SW480 (cell line): ENCODE results near the gene CNNM1.

Experiments
- DNase-seq: peaks from one replicate; pipeline ENCODE4 v3.0.0-alpha.2; 2016; ENCODE audit warnings: low spot score

Gene CNNM1

DNA sequence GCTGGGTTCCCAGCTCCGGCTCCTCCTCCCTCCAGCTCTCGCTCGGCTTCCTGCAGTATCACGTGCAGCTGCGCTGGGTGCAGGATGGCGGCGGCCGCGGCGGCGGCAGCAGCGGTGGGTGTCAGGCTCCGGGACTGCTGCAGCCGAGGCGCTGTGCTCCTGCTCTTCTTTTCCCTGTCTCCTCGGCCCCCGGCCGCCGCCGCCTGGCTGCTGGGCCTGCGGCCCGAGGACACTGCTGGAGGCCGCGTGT is at the start of gene CNNM1:
Gene CNNM1, plus strand, starts transcription at position 53 of the 250 bp plus-strand sequence. Its CDS starts 32 bp downstream, at position 85.
- DNase-seq: no peak

- no peak for DNase-seq
Measured at GRCh38 chr10:99279626-99280111, 49.5 kb upstream of the CNNM1 start.

DNA sequence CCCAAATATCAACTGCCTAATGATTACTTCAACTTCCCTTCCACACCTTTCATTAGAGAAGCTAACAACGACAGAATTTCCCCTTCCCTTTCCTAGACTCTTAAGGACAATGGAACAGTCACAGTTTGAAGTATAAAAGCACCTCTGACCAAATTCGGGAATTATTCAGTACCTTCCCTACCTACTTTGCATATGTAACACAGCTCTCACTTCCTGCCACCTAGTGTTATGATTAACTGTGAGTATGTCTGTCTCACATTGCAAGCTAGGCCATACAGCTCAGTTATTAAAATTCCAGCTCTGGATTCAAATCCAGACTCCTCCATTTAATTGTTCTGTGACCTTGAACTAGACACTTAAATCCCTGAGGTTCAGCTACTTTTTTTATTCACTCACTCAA is 48.7 kb upstream of the CNNM1 start:
- no peak for DNase-seq

DNA sequence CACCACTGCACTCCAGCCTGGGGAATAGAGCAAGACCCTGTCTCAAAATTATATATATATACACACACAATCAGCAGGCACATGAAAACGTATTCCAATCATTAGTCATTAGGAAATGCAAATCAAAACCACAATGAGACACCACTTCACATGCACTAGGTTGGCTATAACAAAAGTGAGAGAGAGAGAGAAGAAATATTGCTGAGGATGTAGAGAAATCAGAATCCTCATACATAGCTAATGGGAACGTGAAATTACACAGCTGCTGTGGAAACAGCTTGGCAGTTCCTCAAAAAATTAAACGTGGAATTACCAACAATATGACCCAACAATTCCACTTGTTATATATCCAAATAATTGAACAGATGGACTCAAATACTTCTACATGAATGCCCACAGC is 43.3 kb upstream of the CNNM1 start:
- no peak for DNase-seq

- DNase-seq: no peak
Measured at GRCh38 chr10:99290306-99290705, 38.9 kb upstream of the CNNM1 start.

GRCh38 chr10:99292159-99292558 is 37.0 kb upstream of the CNNM1 start:
- DNase-seq: no peak

GRCh38 chr10:99296605-99297004 is 32.6 kb upstream of the CNNM1 start:
- DNase-seq: no peak

DNA sequence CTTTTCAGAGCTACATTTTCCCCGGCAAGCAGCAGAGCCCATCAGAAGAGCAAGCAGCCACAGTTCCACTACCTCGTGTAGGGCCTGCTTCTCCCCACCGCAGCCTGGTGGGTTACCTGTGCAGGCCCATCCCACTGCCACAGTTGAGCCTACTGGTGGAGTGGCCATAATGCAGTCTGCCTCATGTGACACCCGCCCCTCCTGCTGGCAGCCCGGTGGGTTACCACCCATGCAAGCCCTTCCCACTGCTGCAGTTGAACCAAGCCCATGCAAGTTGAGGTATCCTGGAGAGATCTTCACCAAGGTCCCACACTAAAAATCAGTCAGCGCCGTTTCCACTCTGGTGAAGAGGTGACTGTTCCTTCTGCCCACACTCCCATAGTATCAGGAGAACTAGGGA is 32.1 kb upstream of the CNNM1 start:
- DNase-seq: no peak

- DNase-seq: no peak
Measured at GRCh38 chr10:99303899-99304861, 25.0 kb upstream of the CNNM1 start.

GRCh38 chr10:99304862-99305229 is 24.3 kb upstream of the CNNM1 start:
- DNase-seq: no peak

- no peak for DNase-seq
Measured at GRCh38 chr10:99312501-99312900, 16.7 kb upstream of the CNNM1 start.

GRCh38 chr10:99315853-99316252 is 13.3 kb upstream of the CNNM1 start:
- no peak for DNase-seq

DNA sequence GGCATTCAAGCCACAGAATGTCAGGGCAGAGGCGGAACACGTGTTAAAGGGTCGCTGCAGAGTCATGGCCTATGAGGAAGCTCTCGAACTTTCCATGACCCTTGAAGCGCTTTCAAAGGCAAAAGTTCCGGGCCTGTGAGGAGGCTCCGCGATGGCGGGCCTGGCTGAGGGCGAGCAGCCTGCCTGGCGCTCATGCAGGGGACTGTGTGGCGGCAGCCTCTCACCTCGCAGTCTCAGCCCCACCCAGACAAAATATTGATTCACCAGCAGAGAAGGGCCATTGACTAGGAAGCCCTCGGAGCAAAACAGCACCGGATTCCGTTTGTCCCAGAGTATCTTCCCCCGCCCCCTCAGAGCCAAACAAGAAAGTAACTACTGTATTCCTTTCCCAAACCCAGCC is 12.8 kb upstream of the CNNM1 start:
- DNase-seq: no peak

GRCh38 chr10:99318048-99318447 is 11.1 kb upstream of the CNNM1 start:
- no peak for DNase-seq

DNA sequence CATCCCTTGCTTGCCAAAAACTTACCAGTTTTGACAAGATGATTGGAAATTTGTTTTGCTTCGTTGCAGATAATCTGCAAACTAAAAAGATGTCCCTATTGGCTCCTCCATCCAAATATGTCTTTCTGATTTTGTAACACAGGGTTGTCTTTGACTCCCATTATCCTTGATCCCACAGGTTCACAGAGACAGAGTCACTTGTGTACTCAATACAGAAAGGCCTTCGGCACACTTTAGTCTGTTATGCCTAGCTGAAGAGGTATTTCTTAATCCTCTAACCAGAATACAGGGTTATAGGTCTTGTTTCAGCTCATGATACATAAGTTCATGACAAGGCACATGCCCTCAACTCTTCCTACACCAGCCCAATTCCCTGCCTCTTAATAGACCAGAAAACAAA is 10.7 kb upstream of the CNNM1 start:
- DNase-seq: no peak

DNA sequence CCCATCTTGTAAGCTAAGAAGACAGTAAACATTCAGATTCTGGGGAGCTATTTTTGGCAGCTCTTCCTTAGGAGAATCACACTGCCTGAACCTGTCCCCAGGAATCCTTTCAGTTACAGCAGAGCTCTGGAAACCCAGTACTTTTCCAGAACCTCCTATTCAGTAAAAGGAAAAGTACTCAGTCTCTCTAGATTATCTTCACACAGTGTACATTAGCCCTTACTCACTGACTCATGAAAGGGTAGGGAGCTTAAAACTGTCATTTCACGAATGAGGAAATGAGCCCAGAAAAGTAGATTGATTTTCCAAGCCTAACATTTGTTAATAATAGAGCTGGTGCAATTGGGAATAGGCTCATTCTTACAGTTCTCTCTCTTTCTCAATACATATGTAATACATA is 3.9 kb upstream of the CNNM1 start:
- DNase-seq: no peak

DNA sequence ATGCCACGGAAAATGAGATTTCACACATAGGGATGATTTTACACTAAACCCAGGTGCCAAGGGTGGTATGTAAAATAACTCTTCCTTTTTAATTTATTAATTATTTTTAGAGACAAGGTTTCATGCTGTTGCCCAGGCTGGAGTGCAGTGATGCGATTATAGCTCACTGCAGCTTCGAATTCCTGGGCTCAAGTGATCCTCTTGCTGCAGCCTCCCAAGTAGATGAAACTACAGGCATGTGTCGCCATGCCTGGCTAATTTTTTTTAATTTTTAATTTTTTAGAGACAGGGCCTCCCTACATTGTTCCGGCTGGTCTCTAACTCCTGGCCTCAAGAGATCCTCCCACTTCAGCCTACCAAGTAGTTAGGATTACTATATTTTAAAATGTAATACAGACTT is 2.3 kb upstream of the CNNM1 start:
- no peak for DNase-seq

DNA sequence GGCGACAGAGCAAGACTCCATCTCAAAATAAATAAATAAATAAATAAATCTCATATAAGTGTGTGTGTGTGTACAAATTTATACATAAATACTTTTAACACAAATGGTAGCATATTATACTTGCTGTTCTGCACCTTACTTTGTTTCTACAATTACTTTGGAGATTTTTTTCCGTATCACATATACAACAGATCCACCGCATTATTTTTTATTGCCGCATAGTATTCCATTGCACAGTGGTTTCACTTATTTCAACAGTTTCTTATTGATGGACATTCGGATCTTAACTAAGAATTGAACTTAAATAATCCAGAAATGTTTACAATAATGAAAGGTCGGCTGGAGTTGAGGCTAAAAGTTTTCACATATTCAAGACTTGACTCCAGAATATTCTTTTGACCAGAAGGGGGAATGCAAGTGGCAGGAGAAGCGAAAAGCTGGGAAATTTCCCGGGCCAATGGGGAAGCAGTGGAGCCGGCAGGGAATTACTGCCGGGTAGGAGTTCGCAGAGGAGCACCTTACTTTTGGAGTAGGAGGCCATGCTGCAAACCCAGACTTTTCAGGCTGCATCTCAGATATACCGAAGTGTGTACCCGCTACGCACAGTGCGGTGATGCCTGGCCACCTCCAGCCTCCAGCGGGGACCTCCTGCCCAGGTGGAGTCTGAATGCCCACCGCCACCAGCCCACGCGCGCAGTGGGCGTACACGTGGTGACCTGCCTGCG is 415 bp upstream of the CNNM1 start:
- no peak for DNase-seq

- DNase-seq: no peak
Measured at GRCh38 chr10:99329554-99330346, 594 bp downstream of the CNNM1 start.

DNA sequence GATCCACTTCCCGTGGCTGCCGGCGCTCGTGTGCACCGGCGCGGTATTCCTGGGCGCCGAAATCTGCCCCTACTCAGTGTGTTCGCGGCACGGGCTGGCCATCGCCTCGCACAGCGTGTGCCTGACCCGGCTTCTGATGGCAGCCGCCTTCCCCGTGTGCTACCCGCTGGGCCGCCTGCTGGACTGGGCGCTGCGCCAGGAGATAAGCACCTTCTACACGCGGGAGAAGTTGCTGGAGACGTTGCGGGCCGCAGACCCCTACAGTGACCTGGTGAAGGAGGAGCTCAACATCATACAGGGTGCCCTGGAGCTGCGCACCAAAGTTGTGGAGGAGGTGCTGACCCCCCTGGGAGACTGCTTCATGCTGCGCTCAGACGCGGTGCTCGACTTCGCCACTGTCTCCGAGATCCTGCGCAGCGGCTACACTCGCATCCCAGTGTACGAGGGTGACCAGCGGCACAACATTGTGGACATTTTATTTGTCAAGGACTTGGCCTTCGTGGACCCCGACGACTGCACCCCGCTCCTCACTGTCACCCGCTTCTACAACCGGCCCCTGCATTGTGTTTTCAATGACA is 1.3 kb downstream of the CNNM1 start:
- DNase-seq: no peak

DNA sequence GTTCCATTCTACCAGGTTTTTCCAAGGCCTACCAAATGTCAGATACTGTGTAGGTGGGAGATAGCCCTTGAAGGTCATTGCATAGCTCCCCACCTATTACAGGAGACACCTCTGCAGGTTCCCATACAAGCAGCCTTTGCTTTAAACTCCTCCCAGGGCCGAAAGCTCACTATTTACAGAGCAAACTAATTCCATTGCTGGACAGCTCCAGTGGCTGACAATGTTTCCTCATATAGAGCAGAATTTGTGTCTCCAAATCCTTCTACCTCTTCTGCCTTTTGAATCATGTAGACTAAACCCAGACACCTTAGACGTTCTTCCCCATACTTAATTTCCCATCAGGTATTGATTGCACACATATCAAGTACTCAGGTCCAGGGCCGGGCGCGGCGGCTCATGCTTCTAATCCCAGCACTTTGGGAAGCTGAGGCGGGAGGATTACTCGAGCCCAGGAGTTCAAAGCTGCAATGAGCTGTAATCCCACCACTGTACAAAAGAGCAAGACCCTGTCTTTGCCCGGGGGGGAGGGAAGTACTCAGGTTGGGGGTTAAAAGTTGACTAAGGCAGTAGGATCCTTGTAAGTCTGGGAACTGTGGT is 2.1 kb downstream of the CNNM1 start:
- DNase-seq: no peak

DNA sequence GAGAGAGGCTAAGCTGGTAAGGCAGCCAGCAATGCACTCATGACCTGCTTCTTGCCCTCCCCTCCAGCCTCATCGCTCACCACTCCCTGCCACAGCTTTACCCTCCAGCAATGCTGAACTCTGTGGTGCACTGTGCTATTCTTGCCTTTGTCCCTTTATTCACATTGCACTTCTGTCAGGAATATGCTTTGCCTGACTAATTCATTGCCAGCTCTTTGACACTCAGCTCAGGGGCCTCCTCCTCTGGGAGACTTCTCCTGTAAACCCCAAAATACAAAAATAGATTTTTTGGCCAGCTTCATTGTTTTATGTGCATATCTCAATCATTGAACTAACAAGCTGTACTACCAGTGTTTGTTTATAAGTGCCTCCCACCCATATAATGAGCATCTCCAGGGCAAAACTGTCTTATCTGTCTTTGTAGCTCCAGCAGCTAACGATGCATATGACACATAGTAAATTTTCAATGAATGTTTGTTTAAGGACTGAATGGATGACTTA is 8.2 kb downstream of the CNNM1 start:
- no peak for DNase-seq
